ENCODE measurements around the gene TLX2. TPM values are rescaled to one million over a fixed set of nuclear protein-coding genes. Genes with fewer than 3 reads are reported as not detected.

Gene TLX2
- total RNA-seq, 4 donors from 2014 or later, result not detected

DNA sequence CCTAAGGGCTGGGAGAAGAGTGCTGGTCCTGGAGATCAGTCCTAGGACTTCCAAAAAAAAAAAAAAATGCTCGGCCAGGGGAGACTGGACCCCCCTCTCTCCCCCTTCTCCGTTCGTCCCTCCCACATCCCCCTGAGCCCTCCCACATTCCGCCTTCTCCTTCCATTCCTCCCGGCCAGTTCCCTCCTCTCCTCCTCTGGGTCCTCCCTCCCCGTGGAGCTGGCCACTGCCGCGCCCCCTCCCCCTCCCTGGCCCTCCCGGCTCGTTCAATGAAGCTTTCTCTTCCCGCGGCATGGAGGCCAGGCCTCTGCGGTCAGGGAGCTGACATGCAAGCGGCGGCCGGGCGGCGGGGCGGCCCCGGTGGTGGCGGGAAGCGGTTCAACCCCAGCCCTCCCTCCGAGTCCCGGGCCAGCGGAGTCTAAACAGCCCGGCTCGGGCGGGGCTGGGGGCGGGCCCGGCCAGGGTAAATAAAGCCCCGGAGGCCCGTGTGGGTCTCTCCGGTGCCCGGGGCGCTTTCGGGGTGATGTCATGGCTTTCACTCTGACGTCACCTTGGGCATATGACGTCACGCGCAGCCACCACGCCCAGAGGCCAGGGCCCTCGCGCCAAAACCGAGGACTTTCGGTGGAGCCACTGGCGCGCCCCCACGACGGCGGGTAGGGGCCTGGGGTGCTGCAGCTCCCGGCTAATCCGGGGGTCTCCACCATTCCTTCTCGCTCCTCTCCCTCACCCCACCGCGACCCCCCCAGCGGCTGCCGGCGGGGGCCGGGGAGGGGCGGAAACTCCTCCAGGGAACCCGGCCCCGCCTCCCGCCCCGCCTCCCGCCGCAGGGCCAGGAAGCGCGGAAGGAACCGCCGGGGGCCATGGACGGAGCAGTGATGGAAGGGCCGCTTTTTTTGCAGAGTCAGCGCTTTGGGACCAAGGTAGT is 39.9 kb downstream of the TLX2 start, which contains the start of the genes DOK1 and LOXL3:
TSS of gene DOK1 (plus strand) at position 829 of the 928 bp plus-strand sequence. CDS start at position 864, 35 bp downstream.
TSS of gene LOXL3 (minus strand) at position 51 of the 928 bp plus-strand sequence. CDS start 1,308 bp downstream, outside the sequence.
- Histone ChIP-seq H3K36me3 (peaks cover 0 to 8% (median 0%) of the 10 kb centered on the region in 3 donors), H3K9me3 (no peaks in the 10 kb centered on the region), H3K27ac (peak within 1 kb of the TSS; percentile 73 to 89 (median 82)), H3K4me3 (peak within 1 kb of the TSS; percentile 45 to 70 (median 65)), H3K27me3 (peaks cover 0 to 43% (median 0%) of the 10 kb centered on the region in 4 donors), H3K4me1 (peaks cover 14 to 44% (median 17%) of the 10 kb centered on the region in 3 donors)
- 0 to 5% methylated on average over 4 to 8 of the region's 73 CpGs for WGBS, 2 donors
- TF ChIP-seq, protein P1, sequence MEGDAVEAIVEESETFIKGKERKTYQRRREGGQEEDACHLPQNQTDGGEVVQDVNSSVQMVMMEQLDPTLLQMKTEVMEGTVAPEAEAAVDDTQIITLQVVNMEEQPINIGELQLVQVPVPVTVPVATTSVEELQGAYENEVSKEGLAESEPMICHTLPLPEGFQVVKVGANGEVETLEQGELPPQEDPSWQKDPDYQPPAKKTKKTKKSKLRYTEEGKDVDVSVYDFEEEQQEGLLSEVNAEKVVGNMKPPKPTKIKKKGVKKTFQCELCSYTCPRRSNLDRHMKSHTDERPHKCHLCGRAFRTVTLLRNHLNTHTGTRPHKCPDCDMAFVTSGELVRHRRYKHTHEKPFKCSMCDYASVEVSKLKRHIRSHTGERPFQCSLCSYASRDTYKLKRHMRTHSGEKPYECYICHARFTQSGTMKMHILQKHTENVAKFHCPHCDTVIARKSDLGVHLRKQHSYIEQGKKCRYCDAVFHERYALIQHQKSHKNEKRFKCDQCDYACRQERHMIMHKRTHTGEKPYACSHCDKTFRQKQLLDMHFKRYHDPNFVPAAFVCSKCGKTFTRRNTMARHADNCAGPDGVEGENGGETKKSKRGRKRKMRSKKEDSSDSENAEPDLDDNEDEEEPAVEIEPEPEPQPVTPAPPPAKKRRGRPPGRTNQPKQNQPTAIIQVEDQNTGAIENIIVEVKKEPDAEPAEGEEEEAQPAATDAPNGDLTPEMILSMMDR (IDR thresholded peaks at IDR 0.05), result no peak
- peak in 1 of 4 donors; percentile 47 for TF ChIP-seq POLR2A (IDR thresholded peaks at IDR 0.05)
- peak; percentile 22 for DNase-seq
- intact Hi-C loops (cut with DNase I), result no loop called here

DNA sequence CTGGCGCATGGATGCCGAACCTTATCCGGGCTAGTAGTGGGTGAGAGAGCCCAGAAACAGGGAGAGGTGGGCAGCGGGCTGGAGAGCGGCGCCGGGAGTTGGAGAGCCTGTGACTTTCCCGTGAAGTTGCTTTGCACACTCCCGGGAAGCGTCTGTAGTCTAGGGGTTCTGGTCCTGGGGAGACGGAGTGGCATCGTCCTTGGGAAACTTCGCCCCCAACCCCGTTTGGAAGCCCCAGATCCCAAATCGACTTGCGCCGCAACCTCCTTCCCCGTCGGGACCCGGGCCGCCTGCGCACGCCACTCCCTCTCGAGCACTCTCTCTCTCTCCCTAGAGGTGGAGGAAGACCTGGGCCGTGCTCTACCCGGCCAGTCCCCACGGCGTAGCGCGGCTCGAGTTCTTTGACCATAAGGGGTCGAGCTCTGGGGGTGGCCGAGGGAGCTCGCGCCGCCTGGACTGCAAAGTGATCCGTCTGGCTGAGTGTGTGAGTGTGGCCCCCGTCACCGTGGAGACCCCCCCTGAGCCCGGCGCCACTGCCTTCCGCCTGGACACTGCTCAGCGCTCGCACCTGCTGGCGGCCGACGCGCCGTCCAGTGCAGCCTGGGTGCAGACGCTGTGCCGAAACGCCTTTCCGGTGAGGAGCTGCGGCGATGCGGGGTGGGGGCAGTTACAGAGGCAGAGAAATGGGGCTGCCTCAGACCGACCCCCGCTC is 40.7 kb downstream of the TLX2 start:
- Histone ChIP-seq H3K27me3 (peaks cover 0 to 38% (median 0%) of the 10 kb centered on the region in 4 donors), H3K4me3 (peak overlapping the region; percentile 45 to 70 (median 65)), H3K9me3 (no peaks in the 10 kb centered on the region), H3K36me3 (peaks cover 0 to 8% (median 0%) of the 10 kb centered on the region in 3 donors), H3K27ac (peak overlapping the region; percentile 73 to 89 (median 82)), H3K4me1 (peaks cover 8 to 35% (median 10%) of the 10 kb centered on the region in 3 donors)
- DNase-seq, result no peak
- WGBS, 2 donors, result 0% methylated on average over 1 to 5 of the region's 58 CpGs
- intact Hi-C loops (cut with DNase I), result no loop called here
- no peak for TF ChIP-seq POLR2A (IDR thresholded peaks at IDR 0.05)
- TF ChIP-seq, protein P1 (IDR thresholded peaks at IDR 0.05), result no peak

DNA sequence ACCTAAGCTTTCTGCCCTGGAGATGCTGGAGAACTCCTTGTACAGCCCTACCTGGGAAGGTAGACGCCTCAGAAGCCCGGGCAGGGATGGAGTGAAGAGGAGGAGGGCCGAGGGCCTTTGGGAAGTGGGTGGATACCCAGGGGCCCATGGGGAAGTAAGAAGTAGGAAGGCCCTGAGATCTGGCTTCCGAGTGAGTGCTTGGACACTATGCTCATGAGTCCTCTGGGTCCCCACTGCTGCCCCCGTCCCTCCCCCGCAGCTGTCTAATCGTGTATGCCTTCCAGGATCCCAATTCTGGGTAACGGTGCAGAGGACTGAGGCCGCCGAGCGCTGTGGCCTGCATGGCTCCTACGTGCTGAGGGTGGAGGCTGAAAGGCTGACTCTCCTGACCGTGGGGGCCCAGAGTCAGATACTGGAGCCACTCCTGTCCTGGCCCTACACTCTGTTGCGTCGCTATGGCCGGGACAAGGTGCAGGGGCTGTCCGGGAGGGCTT is 41.4 kb downstream of the TLX2 start:
- Histone ChIP-seq H3K36me3 (peaks cover 0 to 8% (median 0%) of the 10 kb centered on the region in 3 donors), H3K27ac (peak overlapping the region in 3 of 4 donors; percentile 77 to 89 (median 88)), H3K4me3 (peak overlapping the region; percentile 45 to 70 (median 65)), H3K27me3 (peaks cover 0 to 40% (median 0%) of the 10 kb centered on the region in 4 donors), H3K9me3 (no peaks in the 10 kb centered on the region), H3K4me1 (peaks cover 8 to 35% (median 10%) of the 10 kb centered on the region in 3 donors)
- no peak for DNase-seq
- TF ChIP-seq POLR2A (IDR thresholded peaks at IDR 0.05), result no peak
- TF ChIP-seq, protein P1 (IDR thresholded peaks at IDR 0.05), result no peak
- WGBS, 2 donors, result 73 to 87% methylated on average over 6 to 11 of the region's 17 CpGs
- intact Hi-C loops (cut with DNase I), result no loop called here

DNA sequence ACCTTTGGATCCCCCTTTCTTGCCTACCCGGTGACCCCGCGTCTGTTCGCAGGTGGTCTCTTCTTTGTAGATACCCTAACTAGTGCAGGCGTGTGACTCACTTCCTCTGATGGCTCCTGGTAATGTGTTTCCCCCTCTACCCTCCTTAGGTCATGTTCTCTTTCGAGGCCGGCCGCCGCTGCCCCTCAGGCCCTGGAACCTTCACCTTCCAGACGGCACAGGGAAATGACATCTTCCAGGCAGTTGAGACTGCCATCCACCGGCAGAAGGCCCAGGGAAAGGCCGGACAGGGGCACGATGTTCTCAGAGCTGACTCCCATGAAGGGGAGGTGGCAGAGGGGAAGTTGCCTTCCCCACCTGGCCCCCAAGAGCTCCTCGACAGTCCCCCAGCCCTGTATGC is 41.9 kb downstream of the TLX2 start:
- peak overlapping the region in 2 of 4 donors; percentile 88 to 89 for H3K27ac ChIP-seq
- H3K36me3 ChIP-seq, result peaks cover 0 to 8% (median 0%) of the 10 kb centered on the region in 3 donors
- 66 to 86% methylated on average over 9 of the region's 14 CpGs for WGBS, 2 donors
- intact Hi-C loops (cut with DNase I), result no loop called here
- H3K4me3 ChIP-seq, result peak overlapping the region in 2 of 4 donors; percentile 67 to 70
- DNase-seq, result no peak
- no peaks in the 10 kb centered on the region for H3K9me3 ChIP-seq
- H3K4me1 ChIP-seq, result peaks cover 8 to 35% (median 10%) of the 10 kb centered on the region in 3 donors
- H3K27me3 ChIP-seq, result peaks cover 0 to 42% (median 0%) of the 10 kb centered on the region in 4 donors
- TF ChIP-seq POLR2A (IDR thresholded peaks at IDR 0.05), result no peak
- TF ChIP-seq, protein P1 (IDR thresholded peaks at IDR 0.05), result no peak
